K562 (cell line): ENCODE data around the gene PSMB4. TPM values are rescaled to one million over a fixed set of nuclear protein-coding genes. Genes with fewer than 3 reads are reported as not detected.

Experiments used
- ATAC-seq: fragments of 200-7000 bp; cut with Tn5 transposase; 3 replicates; pipeline ENCODE4 v1.9.1; 2020; ENCODE audit warnings: moderate library complexity
- BruUV-seq: library from RNA; stranded (reverse); fragments of 400-500 nt; replicated peaks from 2 replicates; lab custom pipeline; 2021; lab: Mats Ljungman, UMichigan
- CTCF ChIA-PET: fragments of 300-600 bp; formaldehyde crosslinking; extraction: SDS; loops from one replicate; lab custom pipeline; 2021; ENCODE audit warnings: low intra/inter-chr PET ratio; lab: Yijun Ruan, JAX
- POLR2A ChIA-PET: fragments of 300-600, 350-650 bp; sonication (Branson Sonifier 250); formaldehyde crosslinking; extraction: SDS; loops from one replicate; lab custom pipeline; 2021; ENCODE audit warnings: antibody characterized with exemption, inconsistent platforms; lab: Yijun Ruan, JAX
- DNase-seq, 4 experiments: peaks; one replicate each; pipeline versions ENCODE4 v3.0.0 to v3.0.0-alpha.2; 2011 to 2018; ENCODE audit warnings: low spot score in 3 of 4, mixed read lengths in 3 of 4; ENCODE audit errors: extremely low read depth in 1 of 4
- FAIRE-seq: peaks from 2 replicates; lab custom pipeline; 2011; peaks lifted over from hg19 to GRCh38; lab: Jason Lieb, UNC
- H2AFZ ChIP-seq: 2 replicates; pipeline ENCODE4 v1.6.0; 2011; ENCODE audit warnings: low read depth, low read length, control low read depth, inconsistent platforms
- H3K27ac ChIP-seq: fragments of 200-600 bp; 3 replicates; pipeline ENCODE4 v1.8.0; 2011; ENCODE audit warnings: low read depth, mild to moderate bottlenecking, control low read depth, inconsistent platforms, low read length, moderate library complexity, mixed read lengths; ENCODE audit errors: extremely low read depth
- H3K27me3 ChIP-seq, 2 experiments: fragments of 300-600 bp in 1 of 2; 2 replicates in 1 of 2; 3 replicates in 1 of 2; pipeline versions ENCODE4 v1.6.0 to v1.8.0; 2011; ENCODE audit warnings: inconsistent platforms in 2 of 2, low read length in 2 of 2, mild to moderate bottlenecking in 1 of 2, mixed read lengths in 1 of 2, moderate library complexity in 1 of 2; ENCODE audit not compliant: control insufficient read depth in 2 of 2, insufficient read depth in 2 of 2
- H3K36me3 ChIP-seq: fragments of 300-600 bp; 3 replicates; pipeline ENCODE4 v1.8.0; 2011; ENCODE audit warnings: mild to moderate bottlenecking, low read length, inconsistent platforms; ENCODE audit not compliant: control insufficient read depth, insufficient read depth
- H3K4me1 ChIP-seq, 2 experiments: fragments of 200-600 bp in 1 of 2; replicated peaks in 1 of 2; 2 replicates in 1 of 2; 3 replicates in 1 of 2; pipeline versions ENCODE4 v1.5.1 to v1.8.0; 2011; ENCODE audit warnings: inconsistent platforms in 2 of 2, low read length in 2 of 2, mild to moderate bottlenecking in 1 of 2, mixed read lengths in 1 of 2, moderate library complexity in 1 of 2; ENCODE audit not compliant: control insufficient read depth in 2 of 2, insufficient read depth in 2 of 2
- H3K4me2 ChIP-seq: 2 replicates; pipeline ENCODE4 v1.6.1; 2011; ENCODE audit warnings: low read length, control low read depth, inconsistent platforms, mixed read lengths; ENCODE audit not compliant: insufficient read depth
- H3K4me3 ChIP-seq: fragments of 200-600 bp; sonication (generic), shearing (Covaris generic); 2 replicates; pipeline ENCODE4 v1.5.1; 2016; ENCODE audit warnings: control low read depth, inconsistent platforms
- H3K79me2 ChIP-seq: fragments of 200-600 bp; 3 replicates; pipeline ENCODE4 v1.8.0; 2011; ENCODE audit warnings: low read length, inconsistent platforms; ENCODE audit not compliant: control insufficient read depth, insufficient read depth
- H3K9ac ChIP-seq, 2 experiments: 2 replicates each; pipeline versions ENCODE4 v1.6.0 to v1.6.1; 2011; ENCODE audit warnings: low read depth in 2 of 2, low read length in 2 of 2, control low read depth in 1 of 2, inconsistent platforms in 1 of 2, mild to moderate bottlenecking in 1 of 2, mixed read lengths in 1 of 2; ENCODE audit not compliant: insufficient read depth in 1 of 2
- H3K9me1 ChIP-seq: one replicate; pipeline ENCODE4 v1.6.0; 2011; ENCODE audit warnings: inconsistent platforms, mild to moderate bottlenecking, low read length, moderate library complexity; ENCODE audit not compliant: control insufficient read depth, insufficient read depth
- H3K9me3 ChIP-seq: replicated peaks from 2 replicates; pipeline ENCODE4 v1.5.1; 2011; ENCODE audit warnings: low read depth, low read length, inconsistent platforms; ENCODE audit not compliant: control insufficient read depth, insufficient read depth
- H4K20me1 ChIP-seq: replicated peaks from 2 replicates; pipeline ENCODE4 v1.6.1; 2011; ENCODE audit warnings: low read length, inconsistent platforms, mixed read lengths; ENCODE audit not compliant: control insufficient read depth, insufficient read depth
- ARID1B ChIP-seq: fragments of 450-650 bp; IDR thresholded peaks from 2 replicates; pipeline ENCODE4 v1.6.1; 2016; ENCODE audit warnings: antibody characterized with exemption, mild to moderate bottlenecking, inconsistent platforms
- CBX3 ChIP-seq, 2 experiments: IDR thresholded peaks; 1 replicate in 1 of 2; 2 replicates in 1 of 2; pipeline ENCODE4 v1.6.1; 2012; ENCODE audit warnings: inconsistent platforms in 2 of 2, low read length in 2 of 2, borderline replicate concordance in 1 of 2, control low read depth in 1 of 2
- CBX5 ChIP-seq: IDR thresholded peaks from 2 replicates; pipeline ENCODE4 v1.6.1; 2014; ENCODE audit warnings: low read depth, borderline replicate concordance
- HMGN3 ChIP-seq: IDR thresholded peaks from 2 replicates; pipeline ENCODE4 v1.6.1; 2011; ENCODE audit warnings: borderline replicate concordance, low read depth, mild to moderate bottlenecking, mixed read lengths, low read length; ENCODE audit not compliant: insufficient read length; ENCODE audit errors: extremely low read depth
- NFIC ChIP-seq: fragments of 450-650 bp; IDR thresholded peaks from 2 replicates; pipeline ENCODE4 v1.6.1; 2017; ENCODE audit warnings: mild to moderate bottlenecking, inconsistent platforms
- POLR3G ChIP-seq: IDR thresholded peaks from 2 replicates; pipeline ENCODE4 v1.6.1; 2011; ENCODE audit not compliant: insufficient read length, insufficient replicate concordance; ENCODE audit errors: extremely low read depth
- TRIM28 ChIP-seq: fragments of 450-650 bp; IDR thresholded peaks from 2 replicates; pipeline ENCODE4 v1.6.1; 2017
- ZFP36 ChIP-seq: fragments of 150-350 bp; IDR thresholded peaks from 2 replicates; pipeline ENCODE4 v1.6.1; 2018; ENCODE audit warnings: low read length, low read depth; ENCODE audit not compliant: partially characterized antibody
- WGBS: fragments of 100-300 bp; shearing (Covaris generic); methylation state at CpG from one replicate; pipeline ENCODE4 v1.1.6; 2016; ENCODE audit warnings: low coverage, mixed read lengths; ENCODE audit not compliant: insufficient coverage; ENCODE audit errors: missing lambda C conversion rate; 5-methylcytosine and 5-hydroxymethylcytosine counted together
- in situ Hi-C: fragments of 300-500 bp; cut with MboI; formaldehyde crosslinking; loops from 4 replicates; pipeline ENCODE4 v1.15.0; 2018; ENCODE audit warnings: inconsistent platforms, mixed read lengths
- intact Hi-C: fragments of 100-400 bp; cut with micrococcal nuclease; formaldehyde crosslinking; loops from 2 replicates; pipeline ENCODE4 v1.14.2; 2022
- polyA plus RNA-seq, 8 experiments: library from polyadenylated mRNA; depleted of rRNA in 4 of 8; stranded (reverse) in 5 of 8; unstranded in 3 of 8; fragments of >200 nt; fragmentation: Nextera tagmentation in 2 of 8; fragmentation: Illumina TruSeq in 1 of 8; extraction: Ambion mirVana in 2 of 8; extraction: Trizol in 1 of 8; gene quantifications; 2 replicates each; pipeline versions ENCODE4 v1.2.1 to v1.2.3, GENCODE V29; 2011 to 2014; ENCODE audit warnings: inconsistent platforms in 1 of 8, missing spikeins in 1 of 8
- total RNA-seq, 7 experiments: library from RNA; depleted of rRNA in 6 of 7; stranded (reverse); fragments of >200 nt in 6 of 7; fragmentation: Illumina TruSeq in 2 of 7; extraction: Trizol in 2 of 7; gene quantifications; 2 replicates each; pipeline versions ENCODE4 v1.2.1 to v1.2.3, GENCODE V29; 2011 to 2021; ENCODE audit warnings: low replicate concordance in 1 of 7
- TF ChIP-seq, protein P1 (sequence below): fragments of 450-650 bp; IDR thresholded peaks from 2 replicates; pipeline ENCODE4 v1.6.1; 2018; ENCODE audit warnings: mild to moderate bottlenecking, low read depth; ENCODE audit not compliant: partially characterized antibody
- TF ChIP-seq, protein P2 (sequence below), 2 experiments: fragments of 450-650 bp; formaldehyde crosslinking in 1 of 2; IDR thresholded peaks; 2 replicates each; pipeline versions ENCODE4 v1.4.0 to v1.6.1; 2014 to 2020; ENCODE audit warnings: mild to moderate bottlenecking in 2 of 2, borderline replicate concordance in 1 of 2, low read depth in 1 of 2

The PSMB4 gene
- total and polyA plus RNA-seq, 9 of the 15 experiments (the other 6 are each of a cell fraction or from before 2014, with no cell fraction given), result 397 to 674 (median 475) TPM

DNA sequence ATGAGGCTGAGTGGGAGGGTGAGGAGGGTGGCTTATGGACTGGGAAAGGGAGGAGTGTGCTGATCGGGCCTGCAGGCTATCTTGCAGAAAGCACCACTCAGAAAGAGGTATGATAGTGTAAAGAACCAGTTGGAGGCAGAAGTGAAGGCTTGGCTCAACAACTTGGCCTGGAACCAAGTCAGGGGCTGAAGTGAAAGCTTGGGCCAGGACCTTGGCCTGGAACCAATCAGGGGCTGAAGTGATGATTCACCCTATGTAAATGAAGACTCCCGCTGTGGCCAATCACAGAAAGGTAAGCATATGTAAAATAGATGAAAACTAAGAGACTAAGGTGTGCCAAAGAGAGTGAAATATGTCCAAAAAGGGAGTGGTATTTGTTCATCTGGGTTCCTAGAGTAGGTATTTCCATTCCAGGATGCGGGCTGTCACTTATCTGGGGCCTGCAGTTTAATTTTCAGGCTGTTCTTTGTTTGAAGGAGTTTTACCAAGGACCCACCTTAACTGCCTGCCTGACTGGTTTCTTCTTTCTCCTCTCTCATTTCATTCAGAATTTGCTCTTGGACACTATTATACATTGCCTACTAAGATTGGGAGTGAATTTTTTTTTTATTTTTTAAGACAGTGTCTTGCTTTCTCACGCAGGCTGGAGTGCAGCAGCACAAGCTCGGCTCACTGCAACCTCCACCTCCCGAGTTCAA lies 47.2 kb upstream of the PSMB4 start:
- 61% methylated on average over 5 of the region's 6 CpGs for WGBS
- H3K79me2 ChIP-seq, result no peaks in the 10 kb centered on the region
- BruUV-seq, result no TSS peak
- H3K4me3 ChIP-seq, result no peak overlapping the region
- 0 out of 2 replicates have a peak overlapping the region, but pooled peaks have one; percentile 3 for H2AFZ ChIP-seq
- ChIA-PET CTCF (no interaction called here), POLR2A (interaction anchor here (0.6 to 1.0 kb wide), 2 partner anchors 15 to 17 kb away, joined by 5 to 6 read pairs; no protein-coding TSS in a partner anchor)
- H3K9me3 ChIP-seq, result peaks cover 3% of the 10 kb centered on the region; the same call in 1 of the 2 replicates
- in situ Hi-C loops, result no loop called here
- H4K20me1 ChIP-seq, result no peaks in the 10 kb centered on the region
- H3K4me2 ChIP-seq, result no peak overlapping the region
- no peaks in the 10 kb centered on the region for H3K9me1 ChIP-seq
- no peak overlapping the region for H3K27ac ChIP-seq
- FAIRE-seq (peak; percentile 15), DNase-seq (peak in 3 of 4 experiments; percentile 34 to 51 (median 35)), ATAC-seq (no peak)
- H3K9ac ChIP-seq, result no peak overlapping the region
- peaks cover 0 to 6% of the 10 kb centered on the region in 2 experiments; a peak in 2 of 5 replicates for H3K4me1 ChIP-seq
- intact Hi-C loops, result no loop called here
- no peaks in the 10 kb centered on the region for H3K36me3 ChIP-seq
- H3K27me3 ChIP-seq, result no peaks in the 10 kb centered on the region
- TF ChIP-seq ZFP36 (peak; percentile 87), CBX5 (peak; percentile 87), POLR3G (no peak), ARID1B (no peak), HMGN3 (no peak), CBX3 (IDR thresholded peaks at IDR 0.05; ENCODE audit: borderline replicate concordance in 1 of 2, low read length in 2 of 2) (peak in 1 of 2 experiments; percentile 85; a peak in 2 of 3 replicates), NFIC (peak; percentile 78), TRIM28 (peak; percentile 72; the same call in 1 of the 2 replicates)
- TF ChIP-seq, protein P1, sequence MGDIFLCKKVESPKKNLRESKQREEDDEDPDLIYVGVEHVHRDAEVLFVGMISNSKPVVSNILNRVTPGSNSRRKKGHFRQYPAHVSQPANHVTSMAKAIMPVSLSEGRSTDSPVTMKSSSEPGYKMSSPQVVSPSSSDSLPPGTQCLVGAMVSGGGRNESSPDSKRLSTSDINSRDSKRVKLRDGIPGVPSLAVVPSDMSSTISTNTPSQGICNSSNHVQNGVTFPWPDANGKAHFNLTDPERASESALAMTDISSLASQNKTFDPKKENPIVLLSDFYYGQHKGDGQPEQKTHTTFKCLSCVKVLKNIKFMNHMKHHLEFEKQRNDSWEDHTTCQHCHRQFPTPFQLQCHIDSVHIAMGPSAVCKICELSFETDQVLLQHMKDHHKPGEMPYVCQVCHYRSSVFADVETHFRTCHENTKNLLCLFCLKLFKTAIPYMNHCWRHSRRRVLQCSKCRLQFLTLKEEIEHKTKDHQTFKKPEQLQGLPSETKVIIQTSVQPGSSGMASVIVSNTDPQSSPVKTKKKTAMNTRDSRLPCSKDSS, result peak; percentile 57
- TF ChIP-seq, protein P2, sequence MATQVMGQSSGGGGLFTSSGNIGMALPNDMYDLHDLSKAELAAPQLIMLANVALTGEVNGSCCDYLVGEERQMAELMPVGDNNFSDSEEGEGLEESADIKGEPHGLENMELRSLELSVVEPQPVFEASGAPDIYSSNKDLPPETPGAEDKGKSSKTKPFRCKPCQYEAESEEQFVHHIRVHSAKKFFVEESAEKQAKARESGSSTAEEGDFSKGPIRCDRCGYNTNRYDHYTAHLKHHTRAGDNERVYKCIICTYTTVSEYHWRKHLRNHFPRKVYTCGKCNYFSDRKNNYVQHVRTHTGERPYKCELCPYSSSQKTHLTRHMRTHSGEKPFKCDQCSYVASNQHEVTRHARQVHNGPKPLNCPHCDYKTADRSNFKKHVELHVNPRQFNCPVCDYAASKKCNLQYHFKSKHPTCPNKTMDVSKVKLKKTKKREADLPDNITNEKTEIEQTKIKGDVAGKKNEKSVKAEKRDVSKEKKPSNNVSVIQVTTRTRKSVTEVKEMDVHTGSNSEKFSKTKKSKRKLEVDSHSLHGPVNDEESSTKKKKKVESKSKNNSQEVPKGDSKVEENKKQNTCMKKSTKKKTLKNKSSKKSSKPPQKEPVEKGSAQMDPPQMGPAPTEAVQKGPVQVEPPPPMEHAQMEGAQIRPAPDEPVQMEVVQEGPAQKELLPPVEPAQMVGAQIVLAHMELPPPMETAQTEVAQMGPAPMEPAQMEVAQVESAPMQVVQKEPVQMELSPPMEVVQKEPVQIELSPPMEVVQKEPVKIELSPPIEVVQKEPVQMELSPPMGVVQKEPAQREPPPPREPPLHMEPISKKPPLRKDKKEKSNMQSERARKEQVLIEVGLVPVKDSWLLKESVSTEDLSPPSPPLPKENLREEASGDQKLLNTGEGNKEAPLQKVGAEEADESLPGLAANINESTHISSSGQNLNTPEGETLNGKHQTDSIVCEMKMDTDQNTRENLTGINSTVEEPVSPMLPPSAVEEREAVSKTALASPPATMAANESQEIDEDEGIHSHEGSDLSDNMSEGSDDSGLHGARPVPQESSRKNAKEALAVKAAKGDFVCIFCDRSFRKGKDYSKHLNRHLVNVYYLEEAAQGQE (IDR thresholded peaks at IDR 0.05; ENCODE audit: borderline replicate concordance), result peak; percentile 7; the same call in 1 of the 2 replicates
- TF ChIP-seq, protein P2 (CRISPR knock-in tag; IDR thresholded peaks at IDR 0.05; ENCODE audit: low read depth), result no peak
